ENCODE data around the gene STPG4.

DNA sequence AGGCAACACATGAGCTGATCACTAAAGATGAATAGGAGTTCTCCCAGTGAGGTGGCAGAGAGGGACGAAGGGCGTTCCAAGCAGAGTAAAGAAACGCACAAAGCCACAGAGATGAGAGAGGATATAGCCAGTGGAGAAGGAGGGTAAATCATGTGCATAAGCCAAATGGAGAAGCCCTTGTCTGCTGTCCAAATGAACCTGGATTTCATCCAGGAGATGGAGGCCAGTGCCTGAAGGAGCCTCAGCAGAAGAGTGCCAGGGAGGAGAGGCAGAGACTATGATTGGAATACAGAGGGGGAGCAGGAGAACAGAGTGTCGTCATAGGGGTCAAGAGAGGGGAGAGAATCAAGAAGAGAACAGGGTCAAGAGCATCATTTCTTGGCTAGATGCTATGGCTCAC is 48.9 kb upstream of the STPG4 start:
- TF ChIP-seq, protein P1, sequence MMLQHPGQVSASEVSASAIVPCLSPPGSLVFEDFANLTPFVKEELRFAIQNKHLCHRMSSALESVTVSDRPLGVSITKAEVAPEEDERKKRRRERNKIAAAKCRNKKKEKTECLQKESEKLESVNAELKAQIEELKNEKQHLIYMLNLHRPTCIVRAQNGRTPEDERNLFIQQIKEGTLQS (IDR thresholded peaks at IDR 0.05), result no peak
- TF ChIP-seq ELF1 (IDR thresholded peaks at IDR 0.05; ENCODE audit: borderline replicate concordance, low read depth), result no peak
- TF ChIP-seq, protein P2, sequence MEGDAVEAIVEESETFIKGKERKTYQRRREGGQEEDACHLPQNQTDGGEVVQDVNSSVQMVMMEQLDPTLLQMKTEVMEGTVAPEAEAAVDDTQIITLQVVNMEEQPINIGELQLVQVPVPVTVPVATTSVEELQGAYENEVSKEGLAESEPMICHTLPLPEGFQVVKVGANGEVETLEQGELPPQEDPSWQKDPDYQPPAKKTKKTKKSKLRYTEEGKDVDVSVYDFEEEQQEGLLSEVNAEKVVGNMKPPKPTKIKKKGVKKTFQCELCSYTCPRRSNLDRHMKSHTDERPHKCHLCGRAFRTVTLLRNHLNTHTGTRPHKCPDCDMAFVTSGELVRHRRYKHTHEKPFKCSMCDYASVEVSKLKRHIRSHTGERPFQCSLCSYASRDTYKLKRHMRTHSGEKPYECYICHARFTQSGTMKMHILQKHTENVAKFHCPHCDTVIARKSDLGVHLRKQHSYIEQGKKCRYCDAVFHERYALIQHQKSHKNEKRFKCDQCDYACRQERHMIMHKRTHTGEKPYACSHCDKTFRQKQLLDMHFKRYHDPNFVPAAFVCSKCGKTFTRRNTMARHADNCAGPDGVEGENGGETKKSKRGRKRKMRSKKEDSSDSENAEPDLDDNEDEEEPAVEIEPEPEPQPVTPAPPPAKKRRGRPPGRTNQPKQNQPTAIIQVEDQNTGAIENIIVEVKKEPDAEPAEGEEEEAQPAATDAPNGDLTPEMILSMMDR (IDR thresholded peaks at IDR 0.05 in 2 of 3, conservative IDR thresholded peaks at IDR 0.05 in 1 of 3; ENCODE audit: borderline replicate concordance in 1 of 3, insufficient read depth in 1 of 3, low read depth in 2 of 3, low read length in 2 of 3), result no peak
- TF ChIP-seq, protein P3, sequence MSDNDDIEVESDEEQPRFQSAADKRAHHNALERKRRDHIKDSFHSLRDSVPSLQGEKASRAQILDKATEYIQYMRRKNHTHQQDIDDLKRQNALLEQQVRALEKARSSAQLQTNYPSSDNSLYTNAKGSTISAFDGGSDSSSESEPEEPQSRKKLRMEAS (IDR thresholded peaks at IDR 0.05), result no peak
